GM21619 (cell line): ENCODE data around the gene ZNF483.
"Not testable (repeated sequence)": the region's sequence is repeated elsewhere in the genome, so short reads cannot be mapped to it uniquely, and the experiment has no call there.

Source experiments
- ATAC-seq: cut with Tn5 transposase; IDR thresholded peaks from one replicate; pipeline ENCODE4 v1.9.1; 2021; ENCODE audit not compliant: unreplicated experiment

Gene ZNF483

GRCh38 chr9:111542497-111543254, 17.7 kb downstream of the ZNF483 start:
- ATAC-seq: no peak

- no peak for ATAC-seq
Observed at GRCh38 chr9:111548623-111549022, 23.6 kb downstream of the ZNF483 start.

DNA sequence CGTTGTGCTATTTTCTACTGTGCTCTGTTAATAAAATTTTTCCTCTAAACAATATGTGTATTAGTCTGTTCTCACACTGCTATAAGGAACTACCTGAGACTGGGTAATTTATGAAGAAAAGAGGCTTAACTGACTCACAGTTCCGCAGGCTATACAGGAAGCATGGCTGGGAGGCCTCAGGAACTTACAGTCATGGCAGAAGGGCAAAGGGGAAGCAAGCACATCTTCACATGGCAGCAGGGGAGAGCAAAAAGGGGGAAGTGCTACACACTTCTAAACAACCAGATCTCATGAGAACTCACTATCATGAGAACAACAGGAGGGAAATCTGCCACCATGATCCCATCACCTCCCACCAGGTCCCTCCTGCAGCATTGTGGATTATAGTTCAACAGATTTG, 30.4 kb downstream of the ZNF483 start:
- not testable (repeated sequence) for ATAC-seq

- no peak for ATAC-seq
Observed at GRCh38 chr9:111559000-111559610, 34.1 kb downstream of the ZNF483 start.

DNA sequence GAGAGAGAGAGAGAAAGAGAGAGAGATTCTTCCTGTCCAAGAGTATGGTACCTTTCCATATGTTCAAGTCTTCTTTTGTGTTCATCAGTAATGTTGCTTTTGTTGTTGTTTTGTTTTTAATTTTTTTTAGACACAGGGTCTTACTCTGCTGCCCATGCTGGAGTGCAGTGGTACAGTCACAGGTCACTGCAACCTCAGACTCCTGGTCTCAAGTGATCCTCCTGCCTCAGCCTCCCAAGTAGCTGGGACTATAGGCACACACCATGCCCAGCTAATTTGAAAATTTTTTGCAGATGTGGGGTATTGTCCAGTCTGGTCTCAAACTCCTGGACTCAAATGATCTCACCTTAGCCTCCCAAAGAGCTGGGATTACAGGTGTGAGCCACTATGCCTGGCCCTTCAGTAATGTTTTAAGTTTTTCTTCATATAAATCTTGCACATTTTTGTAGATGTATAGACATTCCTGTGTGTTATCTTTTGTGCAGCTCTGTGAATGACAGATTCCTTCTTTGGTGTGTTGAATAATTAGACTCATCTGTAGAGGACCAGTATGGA, 36.3 kb downstream of the ZNF483 start:
- ATAC-seq: no peak

- ATAC-seq: no peak
Observed at GRCh38 chr9:111566234-111566633, 41.3 kb downstream of the ZNF483 start.

DNA sequence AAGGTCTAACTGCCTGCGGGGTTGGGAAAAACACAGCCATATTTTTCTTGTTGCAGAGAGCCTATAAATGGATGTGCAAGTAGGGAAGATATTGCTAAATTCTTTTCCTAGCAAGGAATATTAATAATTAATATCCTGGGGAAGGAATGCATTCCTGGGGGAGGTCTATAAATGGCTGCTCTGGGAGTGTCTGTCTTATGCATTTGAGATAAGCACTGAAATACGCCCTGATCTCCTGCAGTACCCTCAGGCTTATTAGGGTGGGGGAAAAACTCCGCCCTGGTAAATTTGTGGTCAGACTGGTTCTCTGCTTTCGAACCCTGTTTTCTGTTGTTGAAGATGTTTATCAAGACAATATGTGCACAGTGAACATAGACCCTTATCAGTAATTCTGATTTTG, 43.1 kb downstream of the ZNF483 start:
- not testable (repeated sequence) for ATAC-seq

DNA sequence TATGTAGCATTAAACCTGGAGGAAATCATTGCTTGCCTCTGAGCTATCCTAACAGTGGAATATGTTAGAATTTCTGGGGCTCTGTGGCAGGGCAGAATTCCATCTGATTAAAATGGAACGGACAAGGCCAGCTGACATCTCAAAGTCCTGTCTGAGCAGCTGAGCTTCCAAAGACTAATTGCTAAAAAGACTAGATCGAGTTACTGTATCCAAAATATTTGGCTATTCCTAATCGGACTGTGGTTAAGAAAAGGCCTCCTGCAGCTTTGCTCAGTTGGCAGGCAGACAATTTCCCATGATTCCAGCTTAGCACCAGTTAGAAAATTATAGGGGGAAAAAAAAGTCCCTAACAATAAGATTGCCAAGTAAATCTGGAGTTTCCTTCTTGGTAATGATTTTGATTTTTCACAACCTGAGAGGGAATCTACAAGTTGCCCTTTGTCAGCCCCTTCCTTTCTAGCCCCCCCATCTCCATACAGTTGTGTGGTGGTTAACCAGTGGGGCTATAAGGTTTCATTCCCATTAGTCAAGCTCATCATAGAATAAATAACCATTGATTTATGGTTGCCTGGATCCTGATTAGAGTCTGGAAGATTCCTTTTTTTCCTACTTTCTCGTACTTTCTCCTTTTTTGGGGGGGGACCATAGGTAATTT, 48.1 kb downstream of the ZNF483 start:
- ATAC-seq: no peak

GRCh38 chr9:111582888-111583287, 57.9 kb downstream of the ZNF483 start:
- ATAC-seq: no peak

- no peak for ATAC-seq
Observed at GRCh38 chr9:111586378-111586777, 61.4 kb downstream of the ZNF483 start.

DNA sequence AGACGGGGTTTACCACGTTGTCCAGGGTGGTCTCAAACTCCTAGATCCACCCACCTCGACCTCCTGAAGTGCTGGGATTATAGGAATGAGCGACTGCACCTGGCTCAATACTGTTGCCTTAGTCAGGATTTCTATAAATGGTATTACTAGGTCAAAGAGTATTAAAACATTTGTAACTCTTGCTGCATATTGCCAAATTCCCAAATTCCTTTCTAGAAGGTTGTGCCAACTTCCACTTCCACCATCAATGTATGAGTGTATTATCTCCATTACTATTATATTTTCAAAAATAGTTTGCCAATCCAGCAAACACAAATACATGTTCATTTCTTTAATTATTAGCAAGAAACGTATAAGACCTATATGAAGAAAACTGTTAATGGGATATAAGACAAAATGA, 63.9 kb downstream of the ZNF483 start:
- ATAC-seq: no peak

GRCh38 chr9:111597852-111598732, 73.1 kb downstream of the ZNF483 start:
- ATAC-seq: peak; percentile 51

DNA sequence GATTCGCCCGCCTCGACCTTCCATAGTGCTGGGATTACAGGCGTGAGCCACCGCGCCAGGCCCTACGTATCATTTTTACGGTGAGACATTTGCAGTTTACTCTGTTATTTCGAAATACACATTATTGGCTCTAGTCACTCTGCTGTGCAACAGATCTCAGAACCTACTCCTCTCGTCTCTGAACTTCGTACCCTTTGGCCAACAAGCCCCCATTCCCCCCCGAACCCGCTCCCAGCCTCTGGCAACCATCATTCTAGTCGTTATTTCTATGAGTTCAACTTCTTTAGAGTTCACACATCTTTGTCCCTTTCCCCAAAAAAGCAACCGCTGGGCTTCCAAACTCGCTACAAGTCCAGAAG, 73.7 kb downstream of the ZNF483 start:
- peak; percentile 5 for ATAC-seq

DNA sequence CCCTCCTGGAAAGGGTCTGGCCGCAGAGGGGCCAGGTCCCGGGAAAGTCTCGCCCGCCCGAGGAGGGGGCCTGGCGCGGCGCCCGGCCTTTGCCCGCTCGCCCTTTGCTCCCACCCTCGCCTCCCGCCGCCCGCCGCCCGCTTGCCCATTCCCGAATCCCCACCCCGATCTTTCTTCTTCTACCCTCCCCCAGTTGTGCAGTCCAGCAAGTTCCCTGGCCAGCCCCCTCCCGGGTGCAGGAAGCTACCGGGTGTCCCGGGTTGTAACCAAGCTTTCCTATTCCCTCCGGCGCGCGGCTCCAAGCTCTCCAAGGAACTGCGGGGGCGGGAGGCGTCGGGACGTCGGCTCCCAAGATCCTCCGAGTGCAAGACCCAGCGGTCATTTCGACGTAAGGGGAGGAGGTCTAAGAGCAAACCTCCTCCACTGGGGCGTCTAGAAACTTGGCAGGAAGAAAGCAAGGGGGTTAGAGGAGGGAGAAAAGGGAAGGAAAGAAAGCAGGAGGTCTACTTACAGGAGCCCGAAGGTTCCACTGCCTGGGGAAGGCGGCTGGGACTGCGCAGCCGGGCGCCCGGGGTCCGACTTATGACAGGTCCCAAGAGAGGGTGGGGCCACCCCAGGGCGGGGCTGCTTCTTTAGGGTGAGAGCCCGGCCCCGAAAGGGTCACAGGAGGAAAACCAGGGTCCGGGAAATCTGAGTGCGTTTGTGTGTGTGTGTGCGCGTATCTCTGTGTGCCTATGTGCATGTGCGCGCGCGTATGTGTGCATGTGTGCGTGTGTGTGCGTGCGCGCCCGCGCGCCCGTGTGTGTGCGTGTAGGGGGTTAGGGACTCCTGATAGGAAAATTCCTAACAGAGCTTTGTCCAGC, 74.3 kb downstream of the ZNF483 start, which contains the start of gene PTGR1:
Gene PTGR1 (minus strand): TSS at position 556 of the 863 bp plus-strand sequence. CDS start 2,225 bp downstream, outside the sequence.
- ATAC-seq: no peak

DNA sequence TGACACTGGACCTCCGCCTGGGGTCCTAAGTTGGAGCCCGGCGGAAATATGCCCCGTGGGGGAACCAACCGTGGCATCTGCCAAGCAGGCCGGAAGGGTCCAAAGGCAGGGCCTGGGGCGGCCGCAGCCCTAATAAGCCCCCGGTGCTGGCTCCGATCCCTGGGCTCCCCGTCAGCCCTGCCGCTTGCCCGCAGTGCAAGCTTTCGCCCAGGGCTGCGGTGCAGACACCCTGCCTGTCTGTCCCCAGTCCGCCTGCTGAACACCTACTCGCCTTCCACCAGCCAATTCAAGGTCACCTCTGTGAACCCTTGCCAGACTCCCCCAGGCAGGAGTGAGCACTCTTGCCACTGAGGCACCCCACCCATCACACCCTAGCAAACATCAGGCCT, 75.0 kb downstream of the ZNF483 start:
- no peak for ATAC-seq

- no peak for ATAC-seq
Observed at GRCh38 chr9:111601237-111602018, 76.4 kb downstream of the ZNF483 start.

DNA sequence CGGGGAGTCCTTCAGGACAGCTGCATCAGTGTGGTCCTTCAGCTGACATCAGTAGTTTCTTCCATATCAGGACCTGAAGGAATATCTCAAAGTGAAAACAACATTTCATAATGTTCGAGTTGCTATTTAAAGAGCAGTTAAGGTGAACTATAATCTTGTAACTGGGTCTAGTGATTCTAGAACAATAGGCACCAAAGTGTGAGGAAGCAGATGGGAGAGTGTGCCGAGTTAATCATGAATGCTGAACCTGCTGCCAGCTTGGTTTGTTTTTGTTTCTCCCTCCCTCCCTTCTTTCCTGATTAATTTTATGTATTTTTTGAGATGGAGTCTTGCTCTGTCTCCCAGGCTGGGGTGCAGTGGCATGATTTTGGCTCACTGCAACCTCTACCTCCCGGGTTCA, 78.1 kb downstream of the ZNF483 start:
- no peak for ATAC-seq

DNA sequence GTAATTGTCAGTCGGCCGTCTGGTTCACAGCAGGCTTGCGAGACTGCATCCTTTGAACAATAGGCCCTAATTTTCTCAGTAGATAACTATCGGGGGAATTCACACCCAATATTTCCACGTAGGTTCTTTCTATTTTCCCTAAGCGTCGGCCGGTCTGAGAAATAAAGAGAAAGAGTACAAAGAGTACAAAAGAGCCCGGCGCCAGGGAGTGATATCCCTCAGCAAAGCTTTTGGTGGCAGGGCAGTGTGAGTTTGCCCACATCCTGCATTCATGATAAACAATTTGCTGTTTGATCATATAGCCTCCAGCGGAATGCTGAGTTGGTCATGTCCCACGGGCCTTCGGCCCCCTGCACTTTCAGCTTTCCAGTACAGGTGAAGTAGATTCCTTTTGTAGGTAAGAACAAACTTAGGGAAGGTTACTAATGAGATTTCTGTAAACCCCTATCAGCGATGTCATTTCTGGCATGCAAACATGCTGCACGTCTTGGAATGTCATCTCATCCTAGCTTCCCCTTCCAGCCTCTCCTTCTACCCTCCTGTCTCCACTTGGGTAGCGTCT, 79.2 kb downstream of the ZNF483 start:
- no peak for ATAC-seq

DNA sequence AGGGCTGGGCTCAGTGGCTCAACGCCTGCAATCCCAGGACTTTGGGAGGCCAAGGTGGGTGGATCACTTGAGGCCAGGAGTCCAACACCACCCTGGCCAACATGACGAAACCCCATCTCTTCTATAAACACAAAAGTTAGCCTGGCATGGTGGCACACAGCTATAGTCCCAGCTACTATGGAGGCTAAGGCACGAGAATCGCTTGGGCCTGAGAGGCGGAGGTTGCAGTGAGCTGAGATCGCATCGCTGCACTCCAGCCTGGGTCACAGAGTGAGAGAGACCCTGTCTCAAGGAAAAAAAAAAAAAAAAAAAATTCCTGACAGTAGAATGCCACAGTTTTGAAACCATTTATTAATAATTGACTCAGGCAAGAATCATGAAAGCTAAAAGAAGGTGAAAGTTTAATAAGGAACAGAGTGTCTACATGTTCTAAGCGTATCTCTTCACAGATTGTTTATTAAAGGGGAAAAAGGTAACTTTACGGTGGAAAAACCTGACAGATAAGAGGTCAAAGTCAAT, 80.1 kb downstream of the ZNF483 start:
- ATAC-seq: no peak
